HG03354 (cell line): ENCODE results near the gene THAP8.
"Not testable (repeated sequence)": the region's sequence is repeated elsewhere in the genome, so short reads cannot be mapped to it uniquely, and the experiment has no call there.

Experiments used
- ATAC-seq: cut with Tn5 transposase; IDR thresholded peaks from one replicate; pipeline ENCODE4 v1.9.1; 2021; ENCODE audit warnings: mild to moderate bottlenecking; ENCODE audit not compliant: unreplicated experiment, poor library complexity, severe bottlenecking

THAP8 gene

GRCh38 chr19:36072081-36072480 is 18.0 kb upstream of the THAP8 start:
- ATAC-seq, result no peak

GRCh38 chr19:36068810-36069499 is 14.9 kb upstream of the THAP8 start:
- not testable (repeated sequence) for ATAC-seq

- ATAC-seq, result no peak
Measured at GRCh38 chr19:36067681-36068080, 13.6 kb upstream of the THAP8 start.

GRCh38 chr19:36064826-36065225 is 10.7 kb upstream of the THAP8 start:
- no peak for ATAC-seq

- no peak for ATAC-seq
Measured at GRCh38 chr19:36061367-36061766, 7.3 kb upstream of the THAP8 start.

- ATAC-seq, result no peak
Measured at GRCh38 chr19:36060430-36060829, 6.3 kb upstream of the THAP8 start.

GRCh38 chr19:36059180-36059910 is 5.3 kb upstream of the THAP8 start:
- ATAC-seq, result no peak

- ATAC-seq, result no peak
Measured at GRCh38 chr19:36058481-36059179, 4.5 kb upstream of the THAP8 start.

- peak; percentile 75 for ATAC-seq
Measured at GRCh38 chr19:36054733-36055686, 925 bp upstream of the THAP8 start, which contains the start of gene WDR62. TSS of gene WDR62 (plus strand) at chr19:36054897. CDS start at chr19:36054972, 75 bp downstream.

GRCh38 chr19:36051637-36052036 is 2.4 kb downstream of the THAP8 start:
- no peak for ATAC-seq

GRCh38 chr19:36051236-36051635 is 2.8 kb downstream of the THAP8 start:
- ATAC-seq, result no peak

- ATAC-seq, result no peak
Measured at GRCh38 chr19:36049080-36049698, 4.9 kb downstream of the THAP8 start.

GRCh38 chr19:36047835-36048234 is 6.2 kb downstream of the THAP8 start:
- no peak for ATAC-seq

GRCh38 chr19:36046443-36047050 is 7.5 kb downstream of the THAP8 start:
- no peak for ATAC-seq

GRCh38 chr19:36043952-36044351 is 10.1 kb downstream of the THAP8 start:
- no peak for ATAC-seq

GRCh38 chr19:36041831-36042230 is 12.3 kb downstream of the THAP8 start:
- ATAC-seq, result no peak

- ATAC-seq, result not testable (repeated sequence)
Measured at GRCh38 chr19:36041092-36041491, 13.0 kb downstream of the THAP8 start.

GRCh38 chr19:36040495-36040894 is 13.6 kb downstream of the THAP8 start:
- ATAC-seq, result no peak
